Lower leg skin (tissue), 3 donors: ENCODE measurements around the gene DKK3.

ENCODE experiments used
- POLR2A ChIP-seq, 2 donors: fragments of 450-650 bp; IDR thresholded peaks; one replicate each; pipeline ENCODE4 v1.6.1; 2016 to 2017; ENCODE audit warnings: antibody characterized with exemption in 2 of 2, mild to moderate bottlenecking in 1 of 2, moderate library complexity in 1 of 2
- TF ChIP-seq, protein P1 (sequence below), 3 donors: fragments of 450-650 bp; IDR thresholded peaks; one replicate each; pipeline ENCODE4 v1.5.1; 2016; ENCODE audit warnings: antibody characterized with exemption in 3 of 3, mild to moderate bottlenecking in 3 of 3, moderate library complexity in 2 of 3

DNA sequence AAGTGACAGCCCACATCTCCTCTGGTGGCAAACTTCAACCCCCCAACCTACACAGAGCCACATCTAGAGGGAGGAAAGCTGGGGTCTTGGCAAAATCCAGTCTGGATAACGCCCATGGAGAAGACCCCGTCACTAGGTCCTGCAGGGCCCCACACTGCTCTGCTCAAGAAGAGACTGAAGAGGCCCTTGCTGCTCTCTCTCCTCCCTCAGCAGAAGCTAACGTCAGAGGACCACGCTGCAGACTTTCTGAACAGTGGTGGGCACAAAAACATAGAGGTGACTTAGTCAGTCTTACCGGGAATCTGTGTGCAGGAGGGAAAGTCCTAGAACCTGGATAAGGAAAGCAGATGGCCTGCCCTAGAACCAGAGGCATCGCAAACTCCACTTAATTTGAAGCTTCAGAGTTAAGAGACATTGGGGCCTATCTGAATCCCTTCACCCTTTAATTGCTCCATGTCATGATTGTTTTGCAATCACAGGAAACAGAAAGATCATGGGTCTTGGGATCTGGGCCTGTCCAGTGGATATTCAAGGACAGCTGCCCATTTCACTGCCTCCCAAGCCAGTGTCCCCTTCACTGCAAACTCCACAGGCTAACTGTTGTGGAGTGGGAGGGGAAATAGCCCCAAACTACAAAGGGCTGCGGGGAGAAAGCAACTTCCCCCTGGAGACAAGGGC, 1.7 kb downstream of the DKK3 start:
- TF ChIP-seq, protein P1, sequence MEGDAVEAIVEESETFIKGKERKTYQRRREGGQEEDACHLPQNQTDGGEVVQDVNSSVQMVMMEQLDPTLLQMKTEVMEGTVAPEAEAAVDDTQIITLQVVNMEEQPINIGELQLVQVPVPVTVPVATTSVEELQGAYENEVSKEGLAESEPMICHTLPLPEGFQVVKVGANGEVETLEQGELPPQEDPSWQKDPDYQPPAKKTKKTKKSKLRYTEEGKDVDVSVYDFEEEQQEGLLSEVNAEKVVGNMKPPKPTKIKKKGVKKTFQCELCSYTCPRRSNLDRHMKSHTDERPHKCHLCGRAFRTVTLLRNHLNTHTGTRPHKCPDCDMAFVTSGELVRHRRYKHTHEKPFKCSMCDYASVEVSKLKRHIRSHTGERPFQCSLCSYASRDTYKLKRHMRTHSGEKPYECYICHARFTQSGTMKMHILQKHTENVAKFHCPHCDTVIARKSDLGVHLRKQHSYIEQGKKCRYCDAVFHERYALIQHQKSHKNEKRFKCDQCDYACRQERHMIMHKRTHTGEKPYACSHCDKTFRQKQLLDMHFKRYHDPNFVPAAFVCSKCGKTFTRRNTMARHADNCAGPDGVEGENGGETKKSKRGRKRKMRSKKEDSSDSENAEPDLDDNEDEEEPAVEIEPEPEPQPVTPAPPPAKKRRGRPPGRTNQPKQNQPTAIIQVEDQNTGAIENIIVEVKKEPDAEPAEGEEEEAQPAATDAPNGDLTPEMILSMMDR (IDR thresholded peaks at IDR 0.05), result no peak
- TF ChIP-seq POLR2A (IDR thresholded peaks at IDR 0.05), result no peak
